ENCODE data around the gene IL6R. TPM values are rescaled to one million over a fixed set of nuclear protein-coding genes. Genes with fewer than 3 reads are reported as not detected.

IL6R gene
- total and polyA plus RNA-seq, 4 donors, result 18.8 to 67.6 (median 35.3) TPM

GRCh38 chr1:154419620-154420571 lies 14.8 kb downstream of the IL6R start:
- DNase-seq (ENCODE audit: low spot score), result peak; percentile 58
- TF ChIP-seq HNF4A (conservative IDR thresholded peaks at IDR 0.05) (peak; percentile 62 to 82), SP1 (IDR thresholded peaks at IDR 0.05) (peak; percentile 90), RAD21 (IDR thresholded peaks at IDR 0.05) (peak; percentile 32 to 57), FOXA2 (IDR thresholded peaks at IDR 0.05) (peak; percentile 97), JUND (IDR thresholded peaks at IDR 0.05) (peak; percentile 84 to 88), ZBTB33 (IDR thresholded peaks at IDR 0.05) (peak; percentile 87), ATF3 (IDR thresholded peaks at IDR 0.05) (peak; percentile 77), NR2F2 (IDR thresholded peaks at IDR 0.05) (peak; percentile 67), HNF4G (IDR thresholded peaks at IDR 0.05) (peak; percentile 22), GABPA (IDR thresholded peaks at IDR 0.05 in 1 of 2, conservative IDR thresholded peaks at IDR 0.05 in 1 of 2) (peak in 1 of 2 donors; percentile 58), FOXA1 (IDR thresholded peaks at IDR 0.05) (peak; percentile 94), MAX (IDR thresholded peaks at IDR 0.05) (peak; percentile 75), TAF1 (conservative IDR thresholded peaks at IDR 0.05) (peak; percentile 34), YY1 (IDR thresholded peaks at IDR 0.05) (peak; percentile 62), CTCF (IDR thresholded peaks at IDR 0.05; ENCODE audit: low read depth, low read length, missing input control) (no peak), RXRA (IDR thresholded peaks at IDR 0.05) (peak; percentile 87 to 93), EGR1 (IDR thresholded peaks at IDR 0.05; ENCODE audit: low read depth in 2 of 2) (peak; percentile 17 to 60), REST (IDR thresholded peaks at IDR 0.05) (peak; percentile 53)
- Histone ChIP-seq H3K4me1 (ENCODE audit: control insufficient read depth in 4 of 4, insufficient read depth in 4 of 4, low read length in 3 of 4) (peaks cover 30 to 81% (median 60%) of the 10 kb centered on the region in 4 donors), H3K27ac (ENCODE audit: low read depth in 1 of 2, low read length in 2 of 2) (peak overlapping the region; percentile 98), H3K36me3 (ENCODE audit: control insufficient read depth in 4 of 4, insufficient read depth in 3 of 4, low read depth in 1 of 4, low read length in 3 of 4) (peaks cover 0 to 8% (median 2%) of the 10 kb centered on the region in 4 donors), H3K27me3 (ENCODE audit: control insufficient read depth in 4 of 4, insufficient read depth in 4 of 4, low read length in 3 of 4) (no peaks in the 10 kb centered on the region), H3K9ac (ENCODE audit: low read depth in 1 of 2, low read length in 2 of 2) (peak overlapping the region; percentile 69 to 84), H3K4me3 (ENCODE audit: low read depth in 1 of 3, low read length in 3 of 3) (no peak overlapping the region), H3K9me3 (ENCODE audit: control insufficient read depth in 4 of 4, low read length in 3 of 4) (no peaks in the 10 kb centered on the region)
- WGBS, result 15% methylated on average over 13 of the region's 13 CpGs

Measured in liver (tissue), 9 donors.